ENCODE results near the gene PRR27.

PRR27 gene

DNA sequence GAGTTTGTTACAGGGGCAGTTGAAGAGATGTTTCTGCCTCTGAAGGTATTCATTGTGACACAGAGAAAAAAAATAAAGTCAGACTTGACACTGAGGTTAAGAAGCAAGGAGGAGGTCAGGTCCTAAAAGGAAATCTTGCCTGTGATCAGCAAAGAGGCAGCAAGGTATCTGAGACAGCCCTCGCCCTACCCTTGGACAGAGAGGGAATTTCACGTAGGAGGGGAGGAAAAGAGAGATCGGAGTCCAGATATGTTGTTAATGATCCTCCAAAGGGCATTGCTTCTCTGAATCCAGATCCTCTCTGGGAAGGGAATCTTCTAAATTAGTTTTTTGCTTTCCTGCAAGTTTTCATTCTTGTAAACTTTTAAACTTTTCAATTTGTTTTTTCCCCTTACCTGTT, 15.3 kb upstream of the PRR27 start:
- Histone ChIP-seq H3K4me3 (replicated peaks; ENCODE audit: insufficient read depth, low read length) (no peak overlapping the region), H3K27ac (replicated peaks) (no peak overlapping the region), H3K27me3 (ENCODE audit: insufficient read depth, poor library complexity, severe bottlenecking) (no peaks in the 10 kb centered on the region)
- TF ChIP-seq, protein P1, sequence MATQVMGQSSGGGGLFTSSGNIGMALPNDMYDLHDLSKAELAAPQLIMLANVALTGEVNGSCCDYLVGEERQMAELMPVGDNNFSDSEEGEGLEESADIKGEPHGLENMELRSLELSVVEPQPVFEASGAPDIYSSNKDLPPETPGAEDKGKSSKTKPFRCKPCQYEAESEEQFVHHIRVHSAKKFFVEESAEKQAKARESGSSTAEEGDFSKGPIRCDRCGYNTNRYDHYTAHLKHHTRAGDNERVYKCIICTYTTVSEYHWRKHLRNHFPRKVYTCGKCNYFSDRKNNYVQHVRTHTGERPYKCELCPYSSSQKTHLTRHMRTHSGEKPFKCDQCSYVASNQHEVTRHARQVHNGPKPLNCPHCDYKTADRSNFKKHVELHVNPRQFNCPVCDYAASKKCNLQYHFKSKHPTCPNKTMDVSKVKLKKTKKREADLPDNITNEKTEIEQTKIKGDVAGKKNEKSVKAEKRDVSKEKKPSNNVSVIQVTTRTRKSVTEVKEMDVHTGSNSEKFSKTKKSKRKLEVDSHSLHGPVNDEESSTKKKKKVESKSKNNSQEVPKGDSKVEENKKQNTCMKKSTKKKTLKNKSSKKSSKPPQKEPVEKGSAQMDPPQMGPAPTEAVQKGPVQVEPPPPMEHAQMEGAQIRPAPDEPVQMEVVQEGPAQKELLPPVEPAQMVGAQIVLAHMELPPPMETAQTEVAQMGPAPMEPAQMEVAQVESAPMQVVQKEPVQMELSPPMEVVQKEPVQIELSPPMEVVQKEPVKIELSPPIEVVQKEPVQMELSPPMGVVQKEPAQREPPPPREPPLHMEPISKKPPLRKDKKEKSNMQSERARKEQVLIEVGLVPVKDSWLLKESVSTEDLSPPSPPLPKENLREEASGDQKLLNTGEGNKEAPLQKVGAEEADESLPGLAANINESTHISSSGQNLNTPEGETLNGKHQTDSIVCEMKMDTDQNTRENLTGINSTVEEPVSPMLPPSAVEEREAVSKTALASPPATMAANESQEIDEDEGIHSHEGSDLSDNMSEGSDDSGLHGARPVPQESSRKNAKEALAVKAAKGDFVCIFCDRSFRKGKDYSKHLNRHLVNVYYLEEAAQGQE (IDR thresholded peaks at IDR 0.05; ENCODE audit: insufficient replicate concordance, low read depth), result no peak
- TF ChIP-seq, protein P2, sequence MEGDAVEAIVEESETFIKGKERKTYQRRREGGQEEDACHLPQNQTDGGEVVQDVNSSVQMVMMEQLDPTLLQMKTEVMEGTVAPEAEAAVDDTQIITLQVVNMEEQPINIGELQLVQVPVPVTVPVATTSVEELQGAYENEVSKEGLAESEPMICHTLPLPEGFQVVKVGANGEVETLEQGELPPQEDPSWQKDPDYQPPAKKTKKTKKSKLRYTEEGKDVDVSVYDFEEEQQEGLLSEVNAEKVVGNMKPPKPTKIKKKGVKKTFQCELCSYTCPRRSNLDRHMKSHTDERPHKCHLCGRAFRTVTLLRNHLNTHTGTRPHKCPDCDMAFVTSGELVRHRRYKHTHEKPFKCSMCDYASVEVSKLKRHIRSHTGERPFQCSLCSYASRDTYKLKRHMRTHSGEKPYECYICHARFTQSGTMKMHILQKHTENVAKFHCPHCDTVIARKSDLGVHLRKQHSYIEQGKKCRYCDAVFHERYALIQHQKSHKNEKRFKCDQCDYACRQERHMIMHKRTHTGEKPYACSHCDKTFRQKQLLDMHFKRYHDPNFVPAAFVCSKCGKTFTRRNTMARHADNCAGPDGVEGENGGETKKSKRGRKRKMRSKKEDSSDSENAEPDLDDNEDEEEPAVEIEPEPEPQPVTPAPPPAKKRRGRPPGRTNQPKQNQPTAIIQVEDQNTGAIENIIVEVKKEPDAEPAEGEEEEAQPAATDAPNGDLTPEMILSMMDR (IDR thresholded peaks at IDR 0.05; ENCODE audit: insufficient read depth, low read length), result no peak
- TF ChIP-seq GABPA (IDR thresholded peaks at IDR 0.05; ENCODE audit: low read depth) (no peak), SPI1 (IDR thresholded peaks at IDR 0.05; ENCODE audit: borderline replicate concordance, low read depth) (no peak), POLR2AphosphoS5 (IDR thresholded peaks at IDR 0.05; ENCODE audit: low read depth) (no peak)
- no peak for DNase-seq (ENCODE audit: low read depth in 1 of 2, low spot score in 1 of 2)

DNA sequence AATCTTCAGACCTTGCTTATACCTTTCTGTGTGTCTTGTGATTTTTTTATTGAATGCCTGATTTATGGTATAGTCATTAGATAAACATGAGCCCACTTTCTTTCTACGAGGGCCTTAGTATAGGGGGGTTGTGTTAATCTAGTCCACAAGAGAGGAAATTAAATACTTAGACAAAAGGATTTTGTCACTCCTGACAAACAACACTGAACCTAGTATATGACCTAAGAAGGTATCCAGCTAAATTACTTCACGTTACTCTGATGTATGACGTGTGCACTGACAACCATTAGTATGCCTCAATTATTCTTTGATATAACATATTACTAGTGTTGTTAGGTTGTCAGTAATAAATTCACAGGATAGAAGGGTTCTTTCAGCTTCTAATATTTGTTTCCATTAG, 2.8 kb upstream of the PRR27 start:
- H3K27ac ChIP-seq (replicated peaks), result no peak overlapping the region
- no peak for TF ChIP-seq POLR2AphosphoS5 (IDR thresholded peaks at IDR 0.05; ENCODE audit: low read depth)
- no peaks in the 10 kb centered on the region for H3K27me3 ChIP-seq (ENCODE audit: insufficient read depth, poor library complexity, severe bottlenecking)
- no peak for DNase-seq (ENCODE audit: low read depth in 1 of 2, low spot score in 1 of 2)
- no peak overlapping the region for H3K4me3 ChIP-seq (replicated peaks; ENCODE audit: insufficient read depth, low read length)

DNA sequence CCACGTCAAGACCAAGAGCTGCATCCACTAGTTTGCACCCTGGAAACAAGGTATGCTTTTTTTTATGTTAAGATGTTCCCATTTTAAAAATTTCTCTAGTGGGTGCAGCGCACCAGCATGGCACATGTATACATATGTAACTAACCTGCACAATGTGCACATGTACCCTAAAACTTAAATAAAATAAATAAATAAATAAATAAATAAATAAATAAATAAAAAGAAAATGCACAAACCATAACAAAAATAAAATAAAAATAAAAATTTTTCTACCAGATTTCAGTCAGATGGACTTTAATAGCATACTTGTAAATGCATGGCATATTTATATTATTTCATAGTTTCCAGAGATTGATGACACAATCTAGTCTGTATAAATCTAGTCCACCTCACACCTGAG, 1.9 kb upstream of the PRR27 start:
- no peak for DNase-seq (ENCODE audit: low read depth in 1 of 2, low spot score in 1 of 2)
- Histone ChIP-seq H3K27ac (replicated peaks) (no peak overlapping the region), H3K27me3 (ENCODE audit: insufficient read depth, poor library complexity, severe bottlenecking) (no peaks in the 10 kb centered on the region), H3K4me3 (replicated peaks; ENCODE audit: insufficient read depth, low read length) (no peak overlapping the region)
- TF ChIP-seq SPI1 (IDR thresholded peaks at IDR 0.05; ENCODE audit: borderline replicate concordance, low read depth) (no peak), POLR2AphosphoS5 (IDR thresholded peaks at IDR 0.05; ENCODE audit: low read depth) (no peak), GABPA (IDR thresholded peaks at IDR 0.05; ENCODE audit: low read depth) (no peak)
- TF ChIP-seq, protein P1 (IDR thresholded peaks at IDR 0.05; ENCODE audit: insufficient replicate concordance, low read depth), result no peak
- TF ChIP-seq, protein P2 (IDR thresholded peaks at IDR 0.05; ENCODE audit: insufficient read depth, low read length), result no peak

DNA sequence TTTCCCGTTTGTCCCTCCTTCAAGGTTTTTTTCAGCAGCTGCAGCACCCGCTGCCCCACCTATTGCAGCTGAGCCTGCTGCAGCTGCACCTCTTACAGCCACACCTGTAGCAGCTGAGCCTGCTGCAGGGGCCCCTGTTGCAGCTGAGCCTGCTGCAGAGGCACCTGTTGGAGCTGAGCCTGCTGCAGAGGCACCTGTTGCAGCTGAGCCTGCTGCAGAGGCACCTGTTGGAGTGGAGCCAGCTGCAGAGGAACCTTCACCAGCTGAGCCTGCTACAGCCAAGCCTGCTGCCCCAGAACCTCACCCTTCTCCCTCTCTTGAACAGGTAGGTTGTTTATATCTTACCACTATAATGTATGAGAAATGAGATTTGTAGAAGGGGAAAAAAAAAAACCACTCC, 4.5 kb downstream of the PRR27 start:
- no peak for DNase-seq (ENCODE audit: low read depth in 1 of 2, low spot score in 1 of 2)
- H3K27me3 ChIP-seq (ENCODE audit: insufficient read depth, poor library complexity, severe bottlenecking), result no peaks in the 10 kb centered on the region
- no peak overlapping the region for H3K4me3 ChIP-seq (replicated peaks; ENCODE audit: insufficient read depth, low read length)
- H3K27ac ChIP-seq (replicated peaks), result no peak overlapping the region
- TF ChIP-seq, protein P1 (IDR thresholded peaks at IDR 0.05; ENCODE audit: insufficient replicate concordance, low read depth), result no peak
- TF ChIP-seq, protein P2 (IDR thresholded peaks at IDR 0.05; ENCODE audit: insufficient read depth, low read length), result no peak
- TF ChIP-seq SPI1 (IDR thresholded peaks at IDR 0.05; ENCODE audit: borderline replicate concordance, low read depth), result no peak
- TF ChIP-seq POLR2AphosphoS5 (IDR thresholded peaks at IDR 0.05; ENCODE audit: low read depth), result no peak
- TF ChIP-seq GABPA (IDR thresholded peaks at IDR 0.05; ENCODE audit: low read depth), result no peak
